GM18505 (cell line): Measurements from ENCODE around the gene CRYZL1.

ENCODE experiments used
- ATAC-seq: cut with Tn5 transposase; IDR thresholded peaks from one replicate; pipeline ENCODE4 v1.9.1; 2021; ENCODE audit not compliant: unreplicated experiment
- POLR2A ChIP-seq: IDR thresholded peaks from 4 replicates; pipeline ENCODE4 v1.6.1; 2011; ENCODE audit warnings: borderline replicate concordance; ENCODE audit not compliant: insufficient read depth, insufficient read length; ENCODE audit errors: extremely low read depth

CRYZL1 gene

DNA sequence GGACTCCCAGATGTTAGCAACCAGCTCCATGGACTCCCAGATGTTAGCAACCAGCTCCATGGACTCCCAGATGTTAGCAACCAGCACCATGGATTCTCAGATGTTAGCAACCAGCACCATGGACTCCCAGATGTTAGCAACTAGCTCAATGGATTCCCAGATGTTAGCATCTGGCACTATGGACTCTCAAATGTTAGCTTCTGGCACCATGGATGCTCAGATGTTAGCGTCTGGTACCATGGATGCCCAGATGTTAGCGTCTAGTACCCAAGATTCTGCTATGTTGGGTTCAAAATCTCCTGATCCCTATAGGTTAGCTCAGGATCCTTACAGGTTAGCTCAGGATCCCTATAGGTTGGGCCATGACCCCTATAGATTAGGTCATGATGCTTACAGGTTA, 89.9 kb downstream of the CRYZL1 start:
- TF ChIP-seq POLR2A: no peak
- no peak for ATAC-seq

GRCh38 chr21:33550772-33551660, 90.5 kb downstream of the CRYZL1 start:
- ATAC-seq: no peak
- TF ChIP-seq POLR2A: no peak

DNA sequence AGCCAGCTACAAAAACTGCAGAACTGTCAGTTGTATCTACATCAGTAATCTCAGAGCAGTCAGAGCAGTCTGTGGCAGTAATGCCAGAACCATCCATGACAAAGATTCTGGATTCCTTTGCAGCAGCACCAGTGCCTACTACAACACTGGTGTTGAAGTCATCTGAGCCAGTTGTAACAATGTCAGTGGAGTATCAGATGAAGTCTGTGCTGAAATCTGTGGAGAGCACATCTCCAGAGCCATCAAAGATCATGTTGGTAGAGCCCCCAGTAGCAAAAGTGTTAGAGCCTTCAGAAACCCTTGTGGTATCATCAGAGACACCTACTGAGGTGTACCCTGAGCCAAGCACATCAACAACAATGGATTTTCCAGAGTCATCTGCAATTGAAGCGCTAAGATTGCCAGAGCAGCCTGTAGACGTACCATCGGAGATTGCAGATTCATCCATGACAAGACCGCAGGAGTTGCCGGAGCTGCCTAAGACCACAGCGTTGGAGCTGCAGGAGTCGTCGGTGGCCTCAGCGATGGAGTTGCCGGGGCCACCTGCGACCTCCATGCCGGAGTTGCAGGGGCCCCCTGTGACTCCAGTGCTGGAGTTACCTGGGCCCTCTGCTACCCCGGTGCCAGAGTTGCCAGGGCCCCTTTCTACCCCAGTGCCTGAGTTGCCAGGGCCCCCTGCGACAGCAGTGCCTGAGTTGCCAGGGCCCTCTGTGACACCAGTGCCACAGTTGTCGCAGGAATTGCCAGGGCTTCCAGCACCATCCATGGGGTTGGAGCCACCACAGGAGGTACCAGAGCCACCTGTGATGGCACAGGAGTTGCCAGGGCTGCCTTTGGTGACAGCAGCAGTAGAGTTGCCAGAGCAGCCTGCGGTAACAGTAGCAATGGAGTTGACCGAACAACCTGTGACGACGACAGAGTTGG, 91.4 kb downstream of the CRYZL1 start:
- ATAC-seq: no peak
- no peak for TF ChIP-seq POLR2A

DNA sequence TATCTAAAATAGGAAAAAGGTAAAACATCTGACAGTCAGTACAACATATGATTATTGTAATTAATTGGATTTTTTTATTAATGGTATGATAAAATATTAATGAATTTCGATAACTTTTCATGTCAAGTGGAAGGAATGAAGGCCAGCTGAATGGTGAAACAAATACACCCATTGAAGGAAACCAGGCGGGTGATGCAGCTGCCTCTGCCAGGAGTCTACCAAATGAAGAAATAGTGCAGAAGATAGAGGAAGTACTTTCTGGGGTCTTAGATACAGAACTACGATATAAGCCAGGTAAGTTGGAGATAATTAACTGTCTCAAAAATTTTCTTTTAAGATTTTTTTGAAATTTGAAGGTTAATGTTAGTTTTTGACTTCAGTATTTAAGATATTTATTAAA, 95.5 kb downstream of the CRYZL1 start:
- ATAC-seq: no peak
- TF ChIP-seq POLR2A: no peak

GRCh38 chr21:33544451-33545195, 96.9 kb downstream of the CRYZL1 start:
- no peak for ATAC-seq
- no peak for TF ChIP-seq POLR2A

GRCh38 chr21:33543505-33544129, 97.9 kb downstream of the CRYZL1 start:
- no peak for ATAC-seq
- no peak for TF ChIP-seq POLR2A

GRCh38 chr21:33542640-33543504, 98.7 kb downstream of the CRYZL1 start, which contains the start of gene SON:
TSS of gene SON (plus strand) at chr21:33543038. CDS start at chr21:33543093, 55 bp downstream.
- peak; percentile 88 for ATAC-seq

DNA sequence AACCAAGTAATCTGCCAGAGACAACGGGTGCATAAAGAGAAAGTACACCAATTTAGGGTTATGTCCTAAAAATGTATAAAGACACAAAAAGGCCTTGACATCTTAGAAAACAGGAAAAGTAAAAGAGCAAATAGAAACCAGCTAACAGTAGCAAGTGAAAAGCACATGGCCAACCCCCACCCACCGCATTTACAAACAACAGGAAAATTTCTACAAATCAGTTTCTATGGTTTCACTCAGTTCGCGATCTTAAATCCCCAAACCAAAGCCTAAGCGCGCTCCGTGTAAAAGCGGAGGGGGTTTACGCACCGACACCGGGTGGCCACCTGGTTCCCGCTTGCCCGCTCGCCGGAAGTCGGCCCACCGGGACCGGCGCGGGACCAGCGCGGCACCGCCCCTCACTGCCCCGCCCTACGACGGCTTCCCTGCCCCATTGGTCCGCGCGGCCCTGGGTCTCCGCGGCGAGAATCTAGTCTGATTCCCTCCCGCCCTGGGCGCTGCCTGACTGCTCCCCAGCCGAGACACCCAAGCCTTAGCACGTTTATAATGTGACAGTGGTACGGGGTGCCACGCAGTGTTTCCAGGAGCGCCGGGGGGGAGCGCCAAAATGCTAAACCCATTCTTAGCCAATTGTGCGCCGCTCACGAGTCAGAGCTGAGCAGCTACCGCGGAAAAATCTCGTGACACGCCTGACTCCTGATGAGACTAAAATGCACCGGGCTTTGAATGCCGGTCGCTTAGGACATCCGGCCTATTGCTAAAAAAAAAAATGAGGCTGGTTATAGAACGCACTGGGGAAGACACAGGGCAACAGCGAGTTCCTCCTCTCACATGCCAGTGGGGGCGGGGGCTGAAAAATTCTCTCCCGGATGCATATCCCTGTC, 99.5 kb downstream of the CRYZL1 start, which contains the start of gene GART:
TSS of gene GART (minus strand) at position 362 of the 884 bp plus-strand sequence. CDS start 2,802 bp downstream, outside the sequence.
- ATAC-seq: peak; percentile 51
- peak; percentile 38 for TF ChIP-seq POLR2A

More at GRCh38 chr21:33542640-33543504, 98.7 kb downstream of the CRYZL1 start, which contains the start of gene SON:
- TF ChIP-seq POLR2A: peak; percentile 95

DNA sequence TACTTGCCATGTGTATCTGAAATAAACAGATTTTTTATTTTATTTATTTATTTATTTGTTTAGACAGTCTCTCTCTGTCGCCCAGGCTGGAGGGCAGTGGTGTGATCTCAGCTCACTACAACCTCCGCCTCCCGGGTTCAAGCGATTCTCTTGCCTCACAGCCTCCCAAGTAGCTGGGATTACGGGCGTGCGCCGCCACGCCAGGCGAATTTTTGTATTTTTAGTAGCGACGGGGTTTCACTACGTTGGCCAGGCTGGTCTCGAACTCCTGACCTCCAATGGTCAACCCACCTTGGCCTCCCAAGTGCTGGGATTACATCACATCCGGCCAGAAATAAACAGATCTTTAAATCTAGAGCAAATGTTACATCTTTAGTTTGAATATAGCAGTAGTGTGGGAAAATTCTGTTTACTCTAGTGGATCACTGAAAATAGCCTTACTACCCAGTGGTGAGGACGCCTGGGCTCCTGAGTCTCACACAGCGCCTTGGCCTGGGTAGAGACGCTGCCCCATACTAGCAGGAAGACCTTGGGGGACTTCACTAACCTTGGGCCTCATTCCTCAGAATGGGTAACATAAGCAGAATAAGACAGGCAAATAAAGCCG, 100.3 kb downstream of the CRYZL1 start:
- TF ChIP-seq POLR2A: no peak
- ATAC-seq: no peak

DNA sequence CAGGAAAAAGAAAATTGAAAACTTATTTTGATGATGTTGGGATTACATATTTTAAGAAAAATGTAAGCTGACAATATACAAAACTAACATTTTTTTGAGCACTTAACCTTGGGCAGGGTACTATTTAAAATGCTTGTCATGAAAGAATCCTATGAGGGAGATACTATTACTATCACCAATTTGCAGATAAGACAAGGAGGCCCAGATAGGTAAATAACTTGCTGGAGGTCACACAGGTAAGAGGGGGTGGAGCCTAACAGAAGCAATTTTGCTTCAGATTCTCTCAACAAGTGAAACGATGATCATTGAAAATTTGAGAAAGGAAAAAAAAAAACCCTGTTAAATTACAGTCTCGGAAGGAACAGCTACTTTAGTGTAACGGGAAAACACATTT, 100.8 kb downstream of the CRYZL1 start:
- ATAC-seq: no peak
- no peak for TF ChIP-seq POLR2A
